ENCODE data around the gene LDLRAD1.

DNA sequence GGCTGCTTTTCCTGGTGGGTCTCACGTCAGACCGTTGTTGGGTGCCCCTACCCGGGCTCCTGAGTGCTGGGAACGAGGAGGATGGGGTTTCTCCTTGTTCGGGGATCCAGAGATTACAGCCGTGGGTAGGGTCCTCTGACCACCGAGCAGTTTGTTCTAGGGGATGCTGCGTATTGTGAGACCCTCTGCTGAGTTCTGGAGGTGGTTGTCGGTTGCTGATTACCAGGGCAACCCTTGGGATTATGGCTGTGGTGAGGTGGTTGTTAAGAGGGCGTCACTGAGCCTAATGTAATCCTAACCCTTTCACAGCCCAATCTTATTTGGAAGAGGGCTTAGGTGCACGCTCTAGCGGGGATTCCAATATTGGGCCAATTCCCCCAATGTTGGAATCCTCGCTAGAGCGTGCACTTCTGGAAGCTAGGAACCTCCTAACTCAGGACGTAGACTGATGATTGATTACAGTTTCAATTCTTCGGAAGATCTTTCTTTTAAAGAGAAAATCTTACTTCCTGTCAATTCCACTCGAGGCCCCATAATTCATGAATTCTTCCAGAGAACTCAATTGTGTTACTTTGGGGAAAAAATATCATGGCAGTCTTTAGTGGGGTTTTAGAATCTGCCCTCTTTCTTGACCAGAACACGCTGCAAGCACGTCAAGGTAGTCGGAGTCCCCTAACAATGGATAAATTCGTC is 35.9 kb upstream of the LDLRAD1 start:
- TF ChIP-seq, protein P1, sequence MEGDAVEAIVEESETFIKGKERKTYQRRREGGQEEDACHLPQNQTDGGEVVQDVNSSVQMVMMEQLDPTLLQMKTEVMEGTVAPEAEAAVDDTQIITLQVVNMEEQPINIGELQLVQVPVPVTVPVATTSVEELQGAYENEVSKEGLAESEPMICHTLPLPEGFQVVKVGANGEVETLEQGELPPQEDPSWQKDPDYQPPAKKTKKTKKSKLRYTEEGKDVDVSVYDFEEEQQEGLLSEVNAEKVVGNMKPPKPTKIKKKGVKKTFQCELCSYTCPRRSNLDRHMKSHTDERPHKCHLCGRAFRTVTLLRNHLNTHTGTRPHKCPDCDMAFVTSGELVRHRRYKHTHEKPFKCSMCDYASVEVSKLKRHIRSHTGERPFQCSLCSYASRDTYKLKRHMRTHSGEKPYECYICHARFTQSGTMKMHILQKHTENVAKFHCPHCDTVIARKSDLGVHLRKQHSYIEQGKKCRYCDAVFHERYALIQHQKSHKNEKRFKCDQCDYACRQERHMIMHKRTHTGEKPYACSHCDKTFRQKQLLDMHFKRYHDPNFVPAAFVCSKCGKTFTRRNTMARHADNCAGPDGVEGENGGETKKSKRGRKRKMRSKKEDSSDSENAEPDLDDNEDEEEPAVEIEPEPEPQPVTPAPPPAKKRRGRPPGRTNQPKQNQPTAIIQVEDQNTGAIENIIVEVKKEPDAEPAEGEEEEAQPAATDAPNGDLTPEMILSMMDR (conservative IDR thresholded peaks at IDR 0.05; ENCODE audit: low read depth, low read length) = no peak
- TF ChIP-seq EZH2 (IDR thresholded peaks at IDR 0.05; ENCODE audit: borderline replicate concordance, low read depth, low read length, poor library complexity, severe bottlenecking) = no peak

Data from A673 (cell line).